GM12864 (cell line): ENCODE results near the gene ZNF726.
"Not testable (repeated sequence)": the region's sequence is repeated elsewhere in the genome, so short reads cannot be mapped to it uniquely, and the experiment has no call there.

ENCODE experiments used
- DNase-seq: peaks from one replicate; pipeline ENCODE4 v3.0.0-alpha.2; 2011; ENCODE audit warnings: low read depth
- H3K4me3 ChIP-seq: 2 replicates; pipeline ENCODE4 v1.5.1; 2011; ENCODE audit warnings: mild to moderate bottlenecking, low read depth, low read length, control low read depth
- CTCF ChIP-seq: IDR thresholded peaks from 2 replicates; pipeline ENCODE4 v1.5.1; 2011; ENCODE audit warnings: low read depth, mild to moderate bottlenecking, moderate library complexity, low read length, control low read depth, inconsistent platforms; ENCODE audit errors: missing control alignments

Gene ZNF726

GRCh38 chr19:23943411-23943810 is 28.7 kb downstream of the ZNF726 start:
- no peak overlapping the region for H3K4me3 ChIP-seq
- DNase-seq: no peak
- TF ChIP-seq CTCF: no peak

DNA sequence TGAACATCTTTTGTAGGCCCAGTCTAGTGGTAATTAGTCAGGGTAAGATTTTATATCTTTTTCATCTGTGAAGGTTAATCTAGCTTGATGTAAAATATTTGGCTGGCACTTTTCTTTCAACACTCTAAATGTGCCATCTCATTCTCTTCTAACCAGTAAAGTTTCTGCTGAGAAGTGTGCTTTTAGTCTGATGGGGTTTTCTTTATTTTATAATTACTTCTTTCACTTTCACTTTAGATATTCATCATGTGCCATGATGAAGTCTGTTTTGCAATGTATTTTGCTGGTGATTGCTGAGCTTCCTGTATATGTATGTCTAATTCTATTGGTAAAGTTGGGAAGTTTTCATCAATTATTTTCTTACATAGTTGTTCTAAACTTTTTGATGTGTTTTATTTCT is 31.9 kb downstream of the ZNF726 start:
- no peak overlapping the region for H3K4me3 ChIP-seq
- DNase-seq: no peak
- TF ChIP-seq CTCF: no peak

DNA sequence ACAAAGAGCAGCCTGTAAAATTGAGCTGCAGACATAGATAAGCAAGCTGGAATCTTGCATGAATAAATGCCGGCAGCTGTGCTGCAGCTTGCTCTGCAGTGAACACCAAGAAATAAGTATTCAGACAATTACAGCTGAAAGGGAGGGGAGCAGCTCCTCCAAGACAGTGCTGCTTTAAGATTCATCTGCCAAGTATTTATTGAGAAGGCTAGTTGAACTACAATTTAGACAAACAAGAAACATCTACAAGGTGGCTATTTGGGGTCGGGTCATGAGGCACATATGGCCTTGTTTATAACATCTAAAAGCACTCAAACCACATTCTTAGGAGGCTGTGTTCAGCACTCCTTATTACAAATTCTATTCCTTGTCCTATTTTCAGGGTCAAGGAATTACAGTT is 34.9 kb downstream of the ZNF726 start:
- no peak overlapping the region for H3K4me3 ChIP-seq
- DNase-seq: no peak
- TF ChIP-seq CTCF: no peak

GRCh38 chr19:23956051-23956450 is 41.4 kb downstream of the ZNF726 start:
- DNase-seq: no peak
- H3K4me3 ChIP-seq: no peak overlapping the region
- no peak for TF ChIP-seq CTCF

- H3K4me3 ChIP-seq: no peak overlapping the region
- DNase-seq: no peak
- TF ChIP-seq CTCF: no peak
Observed at GRCh38 chr19:23957660-23958281, 43.1 kb downstream of the ZNF726 start.

GRCh38 chr19:23963396-23963795 is 48.7 kb downstream of the ZNF726 start:
- not testable (repeated sequence) for DNase-seq

DNA sequence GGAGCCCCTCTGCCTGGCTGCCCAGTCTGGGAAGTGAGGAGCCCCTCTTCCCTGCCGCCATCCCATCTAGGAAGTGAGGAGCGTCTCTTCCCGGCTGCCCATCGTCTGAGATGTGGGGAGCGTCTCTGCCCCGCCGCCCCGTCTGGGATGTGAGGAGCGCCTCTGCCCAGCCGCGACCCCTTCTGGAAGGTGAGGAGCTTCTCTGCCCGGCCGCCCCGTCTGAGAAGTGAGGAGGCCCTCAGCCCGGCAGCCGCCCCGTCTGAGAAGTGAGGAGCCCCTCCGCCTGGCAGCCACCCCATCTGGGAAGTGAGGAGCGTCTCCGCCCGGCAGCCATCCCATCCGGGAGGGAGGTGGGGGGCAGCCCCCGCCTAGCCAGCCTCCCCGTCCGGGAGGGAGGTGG is 49.2 kb downstream of the ZNF726 start:
- H3K4me3 ChIP-seq, DNase-seq: not testable (repeated sequence)

More at GRCh38 chr19:23963396-23963795, 48.7 kb downstream of the ZNF726 start:
- H3K4me3 ChIP-seq: not testable (repeated sequence)

GRCh38 chr19:23964334-23964733 is 49.6 kb downstream of the ZNF726 start:
- not testable (repeated sequence) for H3K4me3 ChIP-seq, DNase-seq

DNA sequence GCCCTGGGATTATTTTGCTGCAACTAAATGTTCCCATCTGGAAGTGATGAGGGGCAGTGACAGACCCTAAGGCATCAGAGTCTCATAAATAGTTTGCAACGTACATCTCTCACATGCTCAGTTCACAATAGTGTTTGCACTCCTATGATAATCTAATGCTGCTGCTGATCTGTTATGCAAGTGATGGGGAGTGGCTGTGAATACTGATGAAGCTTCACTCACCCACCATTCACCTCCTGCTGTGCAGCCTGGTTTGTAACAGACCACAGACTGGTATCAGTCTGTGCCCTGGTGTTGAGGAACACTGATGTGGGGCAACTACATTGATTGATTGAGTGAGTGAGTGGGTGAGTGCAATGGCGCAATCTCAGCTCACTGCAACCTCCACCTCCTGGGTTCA is 54.9 kb downstream of the ZNF726 start:
- H3K4me3 ChIP-seq: no peak overlapping the region
- TF ChIP-seq CTCF: no peak
- DNase-seq: no peak
